Endothelial cell of umbilical vein (primary cell): ENCODE data around the gene ITGA7. TPM values are rescaled to one million over a fixed set of nuclear protein-coding genes. Genes with fewer than 3 reads are reported as not detected.

Experiments used
- BruUV-seq: library from RNA; stranded (reverse); fragments of 400-500 nt; replicated peaks from 2 replicates; lab custom pipeline; 2021; lab: Mats Ljungman, UMichigan
- CTCF ChIA-PET: fragments of 300-600, 350-600 bp; sonication (Branson Sonifier 250); formaldehyde crosslinking; loops from one replicate; lab custom pipeline; 2021; ENCODE audit warnings: antibody characterized with exemption, inconsistent platforms; lab: Charles Lee
- POLR2A ChIA-PET: fragments of 300-600, 350-600 bp; sonication (Branson Sonifier 250); formaldehyde crosslinking; loops from one replicate; lab custom pipeline; 2021; ENCODE audit warnings: antibody characterized with exemption, inconsistent platforms; lab: Charles Lee
- DNase-seq: peaks from one replicate; pipeline ENCODE4 v3.0.0-alpha.2; 2011; ENCODE audit warnings: low read depth, low spot score
- FAIRE-seq: peaks from 2 replicates; lab custom pipeline; 2011; peaks lifted over from hg19 to GRCh38; lab: Jason Lieb, UNC
- H2AFZ ChIP-seq: 2 replicates; pipeline ENCODE4 v1.6.0; 2012; ENCODE audit warnings: low read depth, low read length, control low read depth, inconsistent platforms
- H3K27ac ChIP-seq: 2 replicates; pipeline ENCODE4 v1.5.1; 2011; ENCODE audit warnings: low read depth, mild to moderate bottlenecking, control low read depth, low read length, moderate library complexity; ENCODE audit not compliant: insufficient read depth
- H3K27me3 ChIP-seq, 2 experiments: 2 replicates each; pipeline versions ENCODE4 v1.6.0 to v1.6.1; 2011; ENCODE audit warnings: low read length in 2 of 2, mixed read lengths in 1 of 2; ENCODE audit not compliant: control insufficient read depth in 2 of 2, insufficient read depth in 2 of 2
- H3K36me3 ChIP-seq, 2 experiments: 2 replicates in 1 of 2; 3 replicates in 1 of 2; pipeline ENCODE4 v1.5.1; 2011; ENCODE audit warnings: low read length in 2 of 2, mild to moderate bottlenecking in 1 of 2, moderate library complexity in 1 of 2; ENCODE audit not compliant: control insufficient read depth in 2 of 2, insufficient read depth in 2 of 2; ENCODE audit errors: extremely low read depth in 1 of 2
- H3K4me1 ChIP-seq: 3 replicates; pipeline ENCODE4 v1.5.1; 2011; ENCODE audit warnings: mild to moderate bottlenecking, low read length; ENCODE audit not compliant: control insufficient read depth, insufficient read depth; ENCODE audit errors: extremely low read depth
- H3K4me2 ChIP-seq: 2 replicates; pipeline ENCODE4 v1.6.1; 2011; ENCODE audit warnings: low read length, control low read depth, mixed read lengths; ENCODE audit not compliant: insufficient read depth
- H3K4me3 ChIP-seq, 3 experiments: fragments of 200-600 bp in 1 of 3; sonication (generic), shearing (Covaris generic) in 1 of 3; replicated peaks in 1 of 3; 2 replicates each; pipeline ENCODE4 v1.5.1; 2011 to 2016; ENCODE audit warnings: control low read depth in 3 of 3, low read length in 3 of 3, mild to moderate bottlenecking in 2 of 3, inconsistent platforms in 1 of 3, low read depth in 1 of 3, moderate library complexity in 1 of 3; ENCODE audit not compliant: insufficient read depth in 1 of 3
- H3K79me2 ChIP-seq: 2 replicates; pipeline ENCODE4 v1.6.0; 2012; ENCODE audit warnings: low read length, inconsistent platforms; ENCODE audit not compliant: control insufficient read depth, insufficient read depth
- H3K9ac ChIP-seq: replicated peaks from 2 replicates; pipeline ENCODE3; 2011; ENCODE audit warnings: low read length, control low read depth; ENCODE audit not compliant: insufficient read depth; ENCODE audit errors: extremely low read depth
- H3K9me1 ChIP-seq: replicated peaks from 3 replicates; pipeline ENCODE4 v1.6.0; 2011; ENCODE audit warnings: mild to moderate bottlenecking, low read length; ENCODE audit not compliant: control insufficient read depth, insufficient read depth; ENCODE audit errors: extremely low read depth
- H3K9me3 ChIP-seq: replicated peaks from 2 replicates; pipeline ENCODE4 v1.5.1; 2012; ENCODE audit warnings: low read length, inconsistent platforms; ENCODE audit not compliant: control insufficient read depth, insufficient read depth
- H4K20me1 ChIP-seq: replicated peaks from 2 replicates; pipeline ENCODE3; 2011; ENCODE audit warnings: mild to moderate bottlenecking, low read length; ENCODE audit not compliant: control insufficient read depth, insufficient read depth; ENCODE audit errors: extremely low read depth
- CTCF ChIP-seq, 2 donors: IDR thresholded peaks; 1 replicate in 1 of 2; 2 replicates in 1 of 2; pipeline ENCODE4 v1.5.1; 2011; ENCODE audit warnings: low read length in 2 of 2, mild to moderate bottlenecking in 2 of 2, moderate library complexity in 2 of 2, control low read depth in 1 of 2, inconsistent platforms in 1 of 2, low read depth in 1 of 2; ENCODE audit not compliant: insufficient read depth in 1 of 2; ENCODE audit errors: extremely low read depth in 1 of 2
- FOS ChIP-seq: IDR thresholded peaks from 2 replicates; pipeline ENCODE4 v1.6.1; 2011; ENCODE audit warnings: mild to moderate bottlenecking, low read length, moderate library complexity, borderline replicate concordance; ENCODE audit not compliant: insufficient read depth
- JUN ChIP-seq: IDR thresholded peaks from 2 replicates; pipeline ENCODE4 v1.6.1; 2011; ENCODE audit warnings: borderline replicate concordance, low read depth; ENCODE audit not compliant: insufficient read length, insufficient read depth
- POLR2A ChIP-seq: IDR thresholded peaks from 2 replicates; pipeline ENCODE4 v1.6.1; 2012; ENCODE audit warnings: low read depth, mild to moderate bottlenecking, control low read depth, low read length
- POLR2AphosphoS5 ChIP-seq: IDR thresholded peaks from 2 replicates; pipeline ENCODE4 v1.6.1; 2012; ENCODE audit warnings: low read depth, mild to moderate bottlenecking, control low read depth, low read length, moderate library complexity; ENCODE audit not compliant: insufficient read depth
- dilution Hi-C: fragments of 300-500 bp; cut with MboI; formaldehyde crosslinking; loops from one replicate; pipeline ENCODE4 v1.15.0; 2019; ENCODE audit warnings: low sequenced_read_pairs; ENCODE audit not compliant: extremely low pct_ligation_motif_present
- intact Hi-C: fragments of 100-400 bp; cut with micrococcal nuclease; formaldehyde crosslinking; loops from one replicate; pipeline ENCODE4 v1.10.0; 2022
- polyA plus RNA-seq, 4 experiments: library from polyadenylated mRNA; depleted of rRNA in 3 of 4; stranded (reverse) in 3 of 4; unstranded in 1 of 4; fragments of >200 nt; gene quantifications; 2 replicates each; pipeline versions ENCODE4 v1.2.1 to v1.2.3, GENCODE V29; 2011 to 2012; ENCODE audit warnings: missing spikeins in 1 of 4
- total RNA-seq: library from RNA; stranded (reverse); gene quantifications from 2 replicates; pipeline ENCODE4 v1.2.3, GENCODE V29; 2021

ITGA7 gene
- total and polyA plus RNA-seq, 2 donors (not counting 3 experiments of a cell fraction or from before 2014, with no cell fraction given): 0.41 to 0.84 TPM

- FAIRE-seq (peak; percentile 76), DNase-seq (peak; percentile 62)
- no TSS peak for BruUV-seq
- ChIA-PET POLR2A (interaction anchor here (0.6 kb wide), 1 partner anchor 424 kb away, joined by 3 read pairs; no protein-coding TSS in a partner anchor), CTCF (interaction anchor here (0.8 to 11.1 kb wide), 6 partner anchors 13 to 305 kb away, joined by 3 to 151 read pairs (median 4); partner anchors contain the start of gene ITGA7)
- TF ChIP-seq CTCF (IDR thresholded peaks at IDR 0.05; ENCODE audit: extremely low read depth in 1 of 2, insufficient read depth in 1 of 2, low read depth in 1 of 2, low read length in 2 of 2) (peak; percentile 53 to 62), POLR2AphosphoS5 (peak; percentile 15), POLR2A (peak; percentile 16), JUN (no peak), FOS (no peak)
- dilution Hi-C loops (no loop called here), intact Hi-C loops (loop anchor here (1.0 to 5.0 kb wide), 2 partner anchors 13 to 537 kb away; no protein-coding TSS in a partner anchor)
- H3K9me1 ChIP-seq: no peaks in the 10 kb centered on the region
- no peak overlapping the region for H2AFZ ChIP-seq
- peaks cover 30% of the 10 kb centered on the region for H3K79me2 ChIP-seq
- H3K4me3 ChIP-seq: no peak overlapping the region
- peaks cover 20% of the 10 kb centered on the region for H3K4me1 ChIP-seq
- no peak overlapping the region for H3K9ac ChIP-seq
- no peak overlapping the region for H3K27ac ChIP-seq
- no peaks in the 10 kb centered on the region for H4K20me1 ChIP-seq
- peaks cover 13 to 27% of the 10 kb centered on the region in 2 experiments for H3K36me3 ChIP-seq
- H3K9me3 ChIP-seq: no peaks in the 10 kb centered on the region
- H3K27me3 ChIP-seq: no peaks in the 10 kb centered on the region
- H3K4me2 ChIP-seq: no peak overlapping the region
These were observed 16.7 kb upstream of the ITGA7 start for GRCh38 chr12:55724226-55724939.
